Smooth muscle cell of trachea (primary cell): ENCODE measurements around the gene MYZAP. TPM values are rescaled to one million over a fixed set of nuclear protein-coding genes. Genes with fewer than 3 reads are reported as not detected.

Experiments used
- total RNA-seq: library from RNA; depleted of rRNA; stranded (reverse); fragments of >200 nt; gene quantifications from 2 replicates; pipeline ENCODE4 v1.2.1, GENCODE V29; 2014

The MYZAP gene, protein sequence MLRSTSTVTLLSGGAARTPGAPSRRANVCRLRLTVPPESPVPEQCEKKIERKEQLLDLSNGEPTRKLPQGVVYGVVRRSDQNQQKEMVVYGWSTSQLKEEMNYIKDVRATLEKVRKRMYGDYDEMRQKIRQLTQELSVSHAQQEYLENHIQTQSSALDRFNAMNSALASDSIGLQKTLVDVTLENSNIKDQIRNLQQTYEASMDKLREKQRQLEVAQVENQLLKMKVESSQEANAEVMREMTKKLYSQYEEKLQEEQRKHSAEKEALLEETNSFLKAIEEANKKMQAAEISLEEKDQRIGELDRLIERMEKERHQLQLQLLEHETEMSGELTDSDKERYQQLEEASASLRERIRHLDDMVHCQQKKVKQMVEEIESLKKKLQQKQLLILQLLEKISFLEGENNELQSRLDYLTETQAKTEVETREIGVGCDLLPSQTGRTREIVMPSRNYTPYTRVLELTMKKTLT
- under 0.01 TPM in 1 of 2 replicates, not detected in the other for total RNA-seq

GRCh38 chr15:57591822-57592367 lies at the start of gene MYZAP:
TSS of gene MYZAP (plus strand) at chr15:57591904. CDS start at chr15:57592035, 131 bp downstream.

GRCh38 chr15:57706405-57707209 lies 114.9 kb downstream of the MYZAP start, which contains the start of gene POLR2M:
TSS of gene POLR2M (plus strand) at chr15:57706714. CDS start at chr15:57706843, 129 bp downstream.

Other genes starting within 250 kb of the MYZAP start
- 0.17 and 0.29 TPM in 2 replicates for gene CGNL1, start 215.4 kb upstream of the MYZAP start, total RNA-seq
- 192 and 421 TPM in 2 replicates for gene POLR2M, start 114.8 kb downstream of the MYZAP start, total RNA-seq